Effector memory CD4-positive, alpha-beta T cell (primary cell): Measurements from ENCODE around the gene SBF1.
"Not testable (repeated sequence)": the region's sequence is repeated elsewhere in the genome, so short reads cannot be mapped to it uniquely, and the experiment has no call there.

Source experiments
- DNase-seq, 3 donors: peaks; one replicate each; pipeline ENCODE4 v3.0.0-alpha.2; 2020
- H3K27ac ChIP-seq: 2 replicates; pipeline ENCODE4 v1.7.0; 2013; ENCODE audit warnings: mild to moderate bottlenecking, low read length, moderate library complexity; ENCODE audit not compliant: insufficient read depth, poor library complexity, severe bottlenecking
- H3K27me3 ChIP-seq: replicated peaks from 2 replicates; pipeline ENCODE4 v1.7.0; 2013; ENCODE audit warnings: mild to moderate bottlenecking, low read length; ENCODE audit not compliant: insufficient read depth, control insufficient read depth, poor library complexity, severe bottlenecking
- H3K36me3 ChIP-seq: 2 replicates; pipeline ENCODE4 v1.7.0; 2013; ENCODE audit warnings: mild to moderate bottlenecking, low read length, moderate library complexity; ENCODE audit not compliant: control insufficient read depth, insufficient read depth
- H3K4me1 ChIP-seq: 2 replicates; pipeline ENCODE4 v1.7.0; 2013; ENCODE audit warnings: low read length, mild to moderate bottlenecking; ENCODE audit not compliant: control insufficient read depth, insufficient read depth, poor library complexity, severe bottlenecking
- H3K4me3 ChIP-seq: 2 replicates; pipeline ENCODE4 v1.7.0; 2013; ENCODE audit warnings: low read length, low read depth, mild to moderate bottlenecking; ENCODE audit not compliant: insufficient read depth, poor library complexity, severe bottlenecking
- H3K9me3 ChIP-seq: 2 replicates; pipeline ENCODE4 v1.7.0; 2013; ENCODE audit warnings: mild to moderate bottlenecking, low read length, moderate library complexity; ENCODE audit not compliant: control insufficient read depth
- total RNA-seq, 3 donors: gene quantifications; one replicate each; lab custom pipeline; 2026; lab: John Stamatoyannopoulos, UW

The SBF1 gene, protein sequence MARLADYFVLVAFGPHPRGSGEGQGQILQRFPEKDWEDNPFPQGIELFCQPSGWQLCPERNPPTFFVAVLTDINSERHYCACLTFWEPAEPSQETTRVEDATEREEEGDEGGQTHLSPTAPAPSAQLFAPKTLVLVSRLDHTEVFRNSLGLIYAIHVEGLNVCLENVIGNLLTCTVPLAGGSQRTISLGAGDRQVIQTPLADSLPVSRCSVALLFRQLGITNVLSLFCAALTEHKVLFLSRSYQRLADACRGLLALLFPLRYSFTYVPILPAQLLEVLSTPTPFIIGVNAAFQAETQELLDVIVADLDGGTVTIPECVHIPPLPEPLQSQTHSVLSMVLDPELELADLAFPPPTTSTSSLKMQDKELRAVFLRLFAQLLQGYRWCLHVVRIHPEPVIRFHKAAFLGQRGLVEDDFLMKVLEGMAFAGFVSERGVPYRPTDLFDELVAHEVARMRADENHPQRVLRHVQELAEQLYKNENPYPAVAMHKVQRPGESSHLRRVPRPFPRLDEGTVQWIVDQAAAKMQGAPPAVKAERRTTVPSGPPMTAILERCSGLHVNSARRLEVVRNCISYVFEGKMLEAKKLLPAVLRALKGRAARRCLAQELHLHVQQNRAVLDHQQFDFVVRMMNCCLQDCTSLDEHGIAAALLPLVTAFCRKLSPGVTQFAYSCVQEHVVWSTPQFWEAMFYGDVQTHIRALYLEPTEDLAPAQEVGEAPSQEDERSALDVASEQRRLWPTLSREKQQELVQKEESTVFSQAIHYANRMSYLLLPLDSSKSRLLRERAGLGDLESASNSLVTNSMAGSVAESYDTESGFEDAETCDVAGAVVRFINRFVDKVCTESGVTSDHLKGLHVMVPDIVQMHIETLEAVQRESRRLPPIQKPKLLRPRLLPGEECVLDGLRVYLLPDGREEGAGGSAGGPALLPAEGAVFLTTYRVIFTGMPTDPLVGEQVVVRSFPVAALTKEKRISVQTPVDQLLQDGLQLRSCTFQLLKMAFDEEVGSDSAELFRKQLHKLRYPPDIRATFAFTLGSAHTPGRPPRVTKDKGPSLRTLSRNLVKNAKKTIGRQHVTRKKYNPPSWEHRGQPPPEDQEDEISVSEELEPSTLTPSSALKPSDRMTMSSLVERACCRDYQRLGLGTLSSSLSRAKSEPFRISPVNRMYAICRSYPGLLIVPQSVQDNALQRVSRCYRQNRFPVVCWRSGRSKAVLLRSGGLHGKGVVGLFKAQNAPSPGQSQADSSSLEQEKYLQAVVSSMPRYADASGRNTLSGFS (N-terminal part only)
- 411 to 514 (median 445) reads per million in 3 donors for total RNA-seq

- DNase-seq: peak; percentile 78 to 84 (median 78)
- Histone ChIP-seq H3K27ac (peak within 1 kb of the TSS; percentile 76), H3K4me3 (peak within 1 kb of the TSS; percentile 83), H3K9me3 (no peaks in the 10 kb centered on the region), H3K4me1 (peaks cover 44% of the 10 kb centered on the region), H3K27me3 (no peaks in the 10 kb centered on the region), H3K36me3 (no peaks in the 10 kb centered on the region)
Observed at GRCh38 chr22:50474710-50475651, at the start of gene SBF1. Gene SBF1 (minus strand): TSS chr22:50475035. CDS start chr22:50474840, 195 bp downstream.

GRCh38 chr22:50523806-50524675 lies 49.2 kb upstream of the SBF1 start:
- H3K9me3 ChIP-seq: no peaks in the 10 kb centered on the region
- H3K4me1 ChIP-seq: peaks cover 29% of the 10 kb centered on the region
- no peaks in the 10 kb centered on the region for H3K27me3 ChIP-seq
- peak overlapping the region; percentile 94 for H3K27ac ChIP-seq
- peak overlapping the region; percentile 71 for H3K4me3 ChIP-seq
- DNase-seq: no peak
- peaks cover 31% of the 10 kb centered on the region for H3K36me3 ChIP-seq

GRCh38 chr22:50523458-50523805 lies 48.6 kb upstream of the SBF1 start:
- no peak overlapping the region for H3K4me3 ChIP-seq
- H3K4me1 ChIP-seq: peaks cover 29% of the 10 kb centered on the region
- no peak overlapping the region for H3K27ac ChIP-seq
- no peak for DNase-seq
- peaks cover 37% of the 10 kb centered on the region for H3K36me3 ChIP-seq
- H3K9me3 ChIP-seq: no peaks in the 10 kb centered on the region
- no peaks in the 10 kb centered on the region for H3K27me3 ChIP-seq

- H3K27me3 ChIP-seq: no peaks in the 10 kb centered on the region
- H3K27ac ChIP-seq: no peak overlapping the region
- peaks cover 29% of the 10 kb centered on the region for H3K4me1 ChIP-seq
- no peak for DNase-seq
- no peak overlapping the region for H3K4me3 ChIP-seq
- no peaks in the 10 kb centered on the region for H3K9me3 ChIP-seq
- H3K36me3 ChIP-seq: peaks cover 42% of the 10 kb centered on the region
Observed at GRCh38 chr22:50522806-50523438, 48.1 kb upstream of the SBF1 start.

DNA sequence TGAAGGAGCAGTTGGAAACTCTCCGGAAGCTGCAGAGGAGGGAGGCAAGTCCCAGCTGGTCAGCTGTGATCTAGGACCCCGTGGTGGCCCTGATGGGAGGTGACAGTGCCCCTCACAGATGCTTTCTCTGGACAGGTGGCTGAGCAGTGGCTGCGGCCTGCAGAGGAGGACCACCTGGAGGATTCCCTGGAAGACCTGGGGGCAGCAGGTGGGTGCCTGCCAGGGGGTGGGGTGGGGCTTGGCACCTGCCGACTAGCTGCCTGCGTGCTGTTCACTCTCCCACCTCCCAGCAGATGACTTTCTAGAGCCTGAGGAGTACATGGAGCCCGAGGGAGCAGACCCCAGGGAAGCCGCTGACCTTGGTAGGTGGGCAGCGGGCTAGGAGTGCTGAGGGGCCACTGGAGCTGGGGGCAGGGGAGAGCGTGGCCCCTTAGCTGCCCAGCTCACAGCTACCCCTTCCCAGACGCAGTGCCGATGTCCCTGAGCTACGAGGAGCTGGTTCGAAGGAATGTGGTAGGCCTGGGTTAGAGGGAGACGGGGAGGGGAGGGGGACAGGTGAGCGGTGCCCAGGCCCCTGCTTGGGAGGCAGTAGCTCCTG lies 47.5 kb upstream of the SBF1 start:
- no peaks in the 10 kb centered on the region for H3K9me3 ChIP-seq
- no peak for DNase-seq
- H3K27me3 ChIP-seq: no peaks in the 10 kb centered on the region
- H3K27ac ChIP-seq: no peak overlapping the region
- H3K36me3 ChIP-seq: peaks cover 48% of the 10 kb centered on the region
- peaks cover 27% of the 10 kb centered on the region for H3K4me1 ChIP-seq
- H3K4me3 ChIP-seq: no peak overlapping the region

- H3K27me3 ChIP-seq: no peaks in the 10 kb centered on the region
- no peaks in the 10 kb centered on the region for H3K9me3 ChIP-seq
- peaks cover 54% of the 10 kb centered on the region for H3K36me3 ChIP-seq
- no peak for DNase-seq
- no peak overlapping the region for H3K27ac ChIP-seq
- peaks cover 21% of the 10 kb centered on the region for H3K4me1 ChIP-seq
- H3K4me3 ChIP-seq: no peak overlapping the region
Observed at GRCh38 chr22:50521710-50522109, 46.9 kb upstream of the SBF1 start.

GRCh38 chr22:50520826-50521453 lies 46.1 kb upstream of the SBF1 start:
- DNase-seq: no peak
- peaks cover 57% of the 10 kb centered on the region for H3K36me3 ChIP-seq
- H3K4me1 ChIP-seq: peaks cover 15% of the 10 kb centered on the region
- no peak overlapping the region for H3K4me3 ChIP-seq
- H3K9me3 ChIP-seq: no peaks in the 10 kb centered on the region
- H3K27me3 ChIP-seq: no peaks in the 10 kb centered on the region
- H3K27ac ChIP-seq: no peak overlapping the region

DNA sequence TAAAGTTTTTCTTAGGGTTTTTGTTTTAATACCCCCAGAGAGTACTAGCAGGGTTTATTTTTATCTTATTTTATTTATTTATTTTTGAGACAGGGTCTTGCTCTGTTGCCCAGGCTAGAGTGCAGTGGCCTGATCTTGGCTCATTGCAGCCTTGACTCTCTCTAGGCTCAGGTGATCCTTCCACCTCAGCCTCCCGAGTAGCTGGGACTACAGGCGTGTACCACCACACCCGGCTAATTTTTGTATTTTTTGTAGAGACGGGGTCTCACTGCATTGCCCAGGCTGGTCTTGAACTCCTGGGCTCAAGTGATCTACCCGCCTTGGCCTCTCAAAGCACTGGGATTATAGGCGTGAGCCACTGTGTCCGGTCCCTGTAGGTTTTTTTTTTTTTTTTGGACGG lies 45.3 kb upstream of the SBF1 start:
- H3K4me3 ChIP-seq, H3K9me3 ChIP-seq, DNase-seq, H3K27me3 ChIP-seq, H3K27ac ChIP-seq: not testable (repeated sequence)
- peaks cover 13% of the 10 kb centered on the region for H3K4me1 ChIP-seq
- peaks cover 57% of the 10 kb centered on the region for H3K36me3 ChIP-seq
